ENCODE results near the gene UNC119.

The UNC119 gene

DNA sequence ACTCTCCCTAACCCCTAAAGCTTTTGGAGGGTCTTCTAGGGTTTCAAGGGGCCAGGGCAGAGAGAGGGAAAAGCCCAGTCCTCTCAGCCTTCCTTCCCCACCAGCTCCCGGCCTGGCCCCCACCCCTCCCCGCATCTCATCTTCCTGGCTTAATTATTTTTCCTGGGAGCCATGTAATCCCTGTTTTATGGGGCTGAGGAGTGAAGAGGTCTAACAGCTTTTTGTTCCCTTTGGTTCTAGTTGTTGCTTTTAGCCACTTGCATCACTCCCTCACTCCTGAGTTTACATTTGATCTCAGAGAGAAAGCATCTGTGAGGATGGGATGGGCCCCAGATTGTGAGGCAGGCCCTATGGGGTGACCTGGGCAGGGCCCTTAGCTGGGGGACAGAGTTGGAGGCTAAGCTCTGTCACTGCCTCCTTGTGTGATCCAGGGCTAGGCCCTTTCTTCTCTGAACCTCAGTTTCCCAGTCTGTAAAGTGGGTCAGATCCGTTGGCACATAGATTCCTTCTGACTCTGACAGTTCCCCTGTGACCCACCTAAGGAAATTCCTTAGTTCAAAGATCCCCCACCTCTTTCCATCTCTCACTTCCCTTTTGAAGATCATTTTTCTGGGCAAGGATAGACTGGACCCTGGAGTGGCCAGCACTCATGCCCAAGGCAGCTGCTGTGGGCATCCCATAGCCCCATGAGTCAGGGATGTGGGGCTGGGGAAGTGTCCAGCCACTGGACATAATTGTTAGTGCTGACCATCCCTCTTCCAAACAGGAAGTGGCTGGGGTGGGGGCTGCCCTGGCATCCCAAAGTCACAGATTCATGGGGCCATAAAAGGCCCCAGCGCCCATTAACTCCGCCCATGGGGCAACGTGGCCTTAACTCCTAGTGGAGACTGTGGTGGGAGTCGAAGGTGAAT, 20.1 kb downstream of the UNC119 start:
- POLR2A ChIA-PET: no interaction called here
- CTCF ChIA-PET: interaction anchor here (1.2 to 15.2 kb wide), 3 partner anchors 8 to 35 kb away, joined by 5 to 260 read pairs (median 6); no protein-coding TSS in a partner anchor
- no peak for DNase-seq (ENCODE audit: extremely low spot score)
- TF ChIP-seq, protein P1, sequence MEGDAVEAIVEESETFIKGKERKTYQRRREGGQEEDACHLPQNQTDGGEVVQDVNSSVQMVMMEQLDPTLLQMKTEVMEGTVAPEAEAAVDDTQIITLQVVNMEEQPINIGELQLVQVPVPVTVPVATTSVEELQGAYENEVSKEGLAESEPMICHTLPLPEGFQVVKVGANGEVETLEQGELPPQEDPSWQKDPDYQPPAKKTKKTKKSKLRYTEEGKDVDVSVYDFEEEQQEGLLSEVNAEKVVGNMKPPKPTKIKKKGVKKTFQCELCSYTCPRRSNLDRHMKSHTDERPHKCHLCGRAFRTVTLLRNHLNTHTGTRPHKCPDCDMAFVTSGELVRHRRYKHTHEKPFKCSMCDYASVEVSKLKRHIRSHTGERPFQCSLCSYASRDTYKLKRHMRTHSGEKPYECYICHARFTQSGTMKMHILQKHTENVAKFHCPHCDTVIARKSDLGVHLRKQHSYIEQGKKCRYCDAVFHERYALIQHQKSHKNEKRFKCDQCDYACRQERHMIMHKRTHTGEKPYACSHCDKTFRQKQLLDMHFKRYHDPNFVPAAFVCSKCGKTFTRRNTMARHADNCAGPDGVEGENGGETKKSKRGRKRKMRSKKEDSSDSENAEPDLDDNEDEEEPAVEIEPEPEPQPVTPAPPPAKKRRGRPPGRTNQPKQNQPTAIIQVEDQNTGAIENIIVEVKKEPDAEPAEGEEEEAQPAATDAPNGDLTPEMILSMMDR (IDR thresholded peaks at IDR 0.05; ENCODE audit: control extremely low read depth, extremely low read depth, low read depth, missing control alignments): no peak

DNA sequence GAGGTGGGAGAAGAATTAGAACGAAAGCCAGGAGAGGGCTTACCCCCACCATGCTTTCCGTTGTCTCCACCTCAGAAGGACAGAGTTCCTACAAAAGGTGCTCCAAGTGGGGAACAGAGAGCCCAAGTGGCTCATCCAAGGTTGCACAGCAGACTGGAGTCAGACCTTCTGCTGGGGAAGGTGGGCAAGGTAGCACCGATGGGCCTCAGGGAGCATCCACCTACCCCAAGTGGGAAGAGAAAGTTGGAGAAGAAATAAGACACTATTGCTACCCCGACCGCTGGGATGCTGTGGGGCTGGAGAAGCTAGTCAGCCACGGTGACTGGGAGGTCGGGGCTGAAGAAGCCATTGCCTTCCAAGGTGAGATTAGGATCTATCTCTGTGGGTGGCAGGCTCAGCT, 21.5 kb downstream of the UNC119 start:
- DNase-seq (ENCODE audit: extremely low spot score): no peak
- ChIA-PET CTCF (interaction anchor here (1.2 to 15.2 kb wide), 4 partner anchors 10 to 33 kb away, joined by 5 to 260 read pairs (median 10); no protein-coding TSS in a partner anchor), POLR2A (no interaction called here)
- TF ChIP-seq, protein P1 (IDR thresholded peaks at IDR 0.05; ENCODE audit: control extremely low read depth, extremely low read depth, low read depth, missing control alignments): no peak

DNA sequence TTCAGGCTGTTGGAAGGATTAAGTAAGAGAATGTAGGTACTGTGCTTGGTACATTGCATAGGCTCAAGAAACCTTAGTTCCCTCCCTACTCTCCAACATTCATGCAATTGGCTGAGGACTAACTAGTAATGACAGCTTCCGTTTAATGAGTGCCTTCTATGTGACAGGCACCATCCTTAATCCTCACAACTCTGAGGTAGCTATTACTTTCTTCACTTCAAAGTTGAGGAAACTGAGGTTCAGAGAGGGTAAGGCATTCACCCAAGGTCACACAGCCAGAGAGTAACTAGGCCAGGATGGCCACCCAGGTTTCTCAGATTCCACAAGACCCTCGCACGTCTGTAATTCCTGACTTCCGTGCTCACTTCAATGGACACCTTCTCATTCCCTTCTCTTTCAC, 22.2 kb downstream of the UNC119 start:
- ChIA-PET CTCF (interaction anchor here (3.8 to 15.2 kb wide), 3 partner anchors 10 to 33 kb away, joined by 15 to 260 read pairs (median 25); no protein-coding TSS in a partner anchor), POLR2A (no interaction called here)
- TF ChIP-seq, protein P1 (IDR thresholded peaks at IDR 0.05; ENCODE audit: control extremely low read depth, extremely low read depth, low read depth, missing control alignments): no peak
- no peak for DNase-seq (ENCODE audit: extremely low spot score)

DNA sequence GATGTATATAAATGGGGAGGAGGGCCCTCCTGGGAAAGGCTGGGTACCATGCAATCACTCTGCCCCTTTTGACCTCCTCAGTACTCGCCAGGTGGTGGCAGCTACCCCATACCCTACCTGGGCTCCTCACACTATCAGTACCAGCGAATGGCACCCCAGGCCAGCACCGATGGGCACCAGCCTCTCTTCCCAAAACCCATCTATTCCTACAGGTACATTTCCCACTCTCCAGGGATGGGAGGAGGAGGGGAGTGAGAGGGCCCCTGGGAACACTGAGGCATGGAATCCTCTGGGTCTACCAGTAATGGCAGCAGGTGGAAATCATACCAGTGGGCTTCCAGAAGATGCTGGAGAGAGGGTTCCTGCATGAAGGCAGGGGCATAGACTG, 23.4 kb downstream of the UNC119 start:
- CTCF ChIA-PET: interaction anchor here (0.8 to 5.8 kb wide), 6 partner anchors 8 to 40 kb away, joined by 3 to 25 read pairs (median 8); no protein-coding TSS in a partner anchor
- TF ChIP-seq, protein P1 (IDR thresholded peaks at IDR 0.05; ENCODE audit: control extremely low read depth, extremely low read depth, low read depth, missing control alignments): no peak
- DNase-seq (ENCODE audit: extremely low spot score): no peak
- POLR2A ChIA-PET: no interaction called here

DNA sequence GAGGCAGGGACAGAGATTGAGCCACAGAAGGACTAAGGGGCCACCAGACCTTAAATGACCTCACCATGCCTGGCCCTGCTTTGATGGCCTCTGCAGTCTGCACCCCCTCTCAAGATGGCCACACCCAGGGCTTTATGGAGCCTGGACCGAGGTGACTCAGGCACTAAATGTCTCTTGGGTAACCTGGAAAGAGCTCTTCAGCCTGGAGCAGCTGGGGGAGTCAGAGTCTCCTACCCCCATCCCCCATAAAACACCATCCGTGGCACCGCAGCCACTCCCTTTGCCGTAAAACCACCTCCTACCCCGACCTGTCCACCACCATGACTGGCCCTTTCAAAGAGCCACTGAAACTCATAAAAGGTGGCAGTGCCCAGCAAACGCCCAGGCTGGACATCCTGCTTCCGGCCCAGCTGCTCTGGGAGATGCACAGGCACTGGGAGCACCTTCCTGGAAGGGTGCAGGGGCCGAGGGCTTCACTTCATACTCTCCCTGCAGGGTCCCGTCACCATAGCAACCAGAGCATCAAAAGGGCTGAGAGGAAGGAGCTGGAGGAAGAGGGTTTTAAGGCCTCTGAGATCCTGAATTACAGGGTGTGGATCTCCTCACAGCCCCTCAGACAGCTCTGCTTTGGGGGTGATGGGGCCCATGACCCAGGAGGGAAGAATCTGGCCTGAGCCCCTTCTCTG, 24.0 kb downstream of the UNC119 start:
- no peak for DNase-seq (ENCODE audit: extremely low spot score)
- ChIA-PET CTCF (interaction anchor here (0.8 to 5.8 kb wide), 7 partner anchors 8 to 40 kb away, joined by 3 to 25 read pairs (median 6); no protein-coding TSS in a partner anchor), POLR2A (no interaction called here)
- TF ChIP-seq, protein P1 (IDR thresholded peaks at IDR 0.05; ENCODE audit: control extremely low read depth, extremely low read depth, low read depth, missing control alignments): no peak

DNA sequence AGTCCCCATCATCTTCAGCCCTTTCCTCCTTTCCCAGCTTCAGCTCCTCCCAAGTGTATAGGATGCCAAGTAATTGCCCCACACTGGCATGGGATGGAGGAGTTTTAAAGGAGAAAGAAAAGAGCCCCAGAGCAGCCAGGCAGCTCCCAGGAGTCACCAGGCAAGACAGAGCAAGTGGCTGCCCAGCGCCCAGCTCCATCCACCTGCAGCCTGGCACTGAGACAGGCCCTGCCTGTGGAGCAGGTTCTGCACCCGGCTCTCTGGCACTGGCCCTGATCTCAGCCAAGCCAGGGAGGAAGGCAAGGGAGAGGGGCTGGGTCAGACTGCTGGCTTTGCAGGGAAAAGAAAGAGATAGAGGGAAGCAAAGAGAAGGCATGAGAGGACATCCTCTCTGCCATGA, 24.6 kb downstream of the UNC119 start:
- POLR2A ChIA-PET: no interaction called here
- CTCF ChIA-PET: interaction anchor here (0.8 to 5.8 kb wide), 6 partner anchors 10 to 39 kb away, joined by 3 to 25 read pairs (median 8); no protein-coding TSS in a partner anchor
- TF ChIP-seq, protein P1 (IDR thresholded peaks at IDR 0.05; ENCODE audit: control extremely low read depth, extremely low read depth, low read depth, missing control alignments): no peak
- no peak for DNase-seq (ENCODE audit: extremely low spot score)
